ENCODE results near the gene PARK7.

PARK7 gene

GRCh38 chr1:7973086-7973485 is 11.6 kb downstream of the PARK7 start:
- no peak overlapping the region for H3K4me3 ChIP-seq (ENCODE audit: low read length)
- DNase-seq (ENCODE audit: low read depth, low spot score), result no peak

DNA sequence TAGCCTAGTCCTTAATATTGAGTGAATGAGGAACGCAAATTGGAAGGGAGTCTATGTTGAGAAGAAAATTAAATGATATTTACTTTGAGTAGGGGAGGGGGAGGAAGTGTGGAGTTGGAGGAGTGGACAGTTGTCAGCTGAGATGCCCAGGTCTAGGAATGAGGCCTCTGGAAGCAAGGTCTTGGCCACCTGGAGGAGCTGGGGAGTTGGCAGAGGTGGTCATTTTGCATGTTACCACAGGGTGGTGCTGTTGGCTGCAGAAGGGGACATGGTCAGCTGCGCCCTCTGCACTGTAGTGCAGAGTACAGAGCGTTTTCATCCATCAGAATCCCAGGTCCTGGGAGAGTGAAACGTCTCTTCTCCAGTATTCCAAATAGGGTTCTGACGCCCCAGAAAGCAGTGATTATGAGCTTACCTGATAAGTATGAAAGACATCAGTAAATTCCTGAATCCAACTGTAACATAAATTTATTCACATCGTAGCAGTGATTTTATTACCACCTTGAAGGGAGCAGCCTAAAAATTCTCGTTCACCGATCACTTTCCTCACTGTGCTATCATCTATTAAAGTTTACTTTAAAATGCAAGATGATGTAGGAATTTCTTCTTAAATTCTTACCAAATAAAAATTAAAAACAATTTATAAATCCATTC is 13.8 kb downstream of the PARK7 start:
- no peak overlapping the region for H3K4me3 ChIP-seq (ENCODE audit: low read length)
- DNase-seq (ENCODE audit: low read depth, low spot score), result no peak

- no peak for DNase-seq (ENCODE audit: low read depth, low spot score)
- no peak overlapping the region for H3K4me3 ChIP-seq (ENCODE audit: low read length)
Observed at GRCh38 chr1:7980984-7981383, 19.5 kb downstream of the PARK7 start.

GRCh38 chr1:7983086-7983778 is 21.7 kb downstream of the PARK7 start:
- DNase-seq (ENCODE audit: low read depth, low spot score), result no peak
- H3K4me3 ChIP-seq (ENCODE audit: low read length), result no peak overlapping the region

DNA sequence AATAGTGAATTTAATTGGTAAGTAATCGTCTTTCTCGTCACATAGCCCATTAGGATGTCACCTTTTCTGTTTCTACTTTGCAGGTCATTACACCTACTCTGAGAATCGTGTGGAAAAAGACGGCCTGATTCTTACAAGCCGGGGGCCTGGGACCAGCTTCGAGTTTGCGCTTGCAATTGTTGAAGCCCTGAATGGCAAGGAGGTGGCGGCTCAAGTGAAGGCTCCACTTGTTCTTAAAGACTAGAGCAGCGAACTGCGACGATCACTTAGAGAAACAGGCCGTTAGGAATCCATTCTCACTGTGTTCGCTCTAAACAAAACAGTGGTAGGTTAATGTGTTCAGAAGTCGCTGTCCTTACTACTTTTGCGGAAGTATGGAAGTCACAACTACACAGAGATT is 23.3 kb downstream of the PARK7 start:
- no peak overlapping the region for H3K4me3 ChIP-seq (ENCODE audit: low read length)
- no peak for DNase-seq (ENCODE audit: low read depth, low spot score)

DNA sequence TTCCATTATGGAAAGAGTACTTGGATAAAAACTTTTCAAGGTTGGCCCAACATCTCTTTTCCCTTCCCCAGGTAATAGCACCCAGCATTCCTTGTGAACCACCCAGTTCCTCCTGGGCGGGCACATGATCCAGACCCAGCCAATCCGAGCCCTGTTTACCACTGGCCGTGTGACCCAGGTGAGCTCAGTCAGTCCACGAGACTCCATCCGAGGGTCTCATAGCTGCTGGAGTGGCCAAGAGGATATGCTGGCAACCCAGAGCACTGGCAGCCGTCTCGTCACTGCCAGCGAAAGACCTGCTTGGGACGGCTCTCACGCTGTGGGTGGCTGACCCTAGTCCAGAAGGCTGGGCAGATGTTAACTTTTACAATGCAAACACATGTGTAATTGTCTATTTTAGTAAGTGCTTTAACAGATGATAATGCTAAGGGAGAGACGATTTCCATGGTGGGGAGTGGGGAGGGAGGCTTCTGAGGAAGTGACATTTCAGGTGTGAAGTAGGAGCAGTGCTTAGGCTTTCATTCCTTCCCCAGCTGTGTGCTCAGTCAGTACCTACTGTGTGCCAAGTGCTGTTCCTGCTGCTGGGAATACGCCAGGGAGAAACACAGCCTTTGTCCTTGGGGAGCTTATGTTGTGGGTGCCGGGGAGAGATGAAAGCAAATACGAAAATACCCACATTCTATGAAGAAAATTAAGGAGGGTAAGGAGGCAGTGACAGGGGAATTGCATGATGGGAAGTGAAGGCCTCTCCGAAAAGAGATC is 24.5 kb downstream of the PARK7 start:
- no peak for DNase-seq (ENCODE audit: low read depth, low spot score)
- H3K4me3 ChIP-seq (ENCODE audit: low read length), result no peak overlapping the region

- no peak overlapping the region for H3K4me3 ChIP-seq (ENCODE audit: low read length)
- DNase-seq (ENCODE audit: low read depth, low spot score), result no peak
Observed at GRCh38 chr1:7987528-7987927, 26.0 kb downstream of the PARK7 start.

DNA sequence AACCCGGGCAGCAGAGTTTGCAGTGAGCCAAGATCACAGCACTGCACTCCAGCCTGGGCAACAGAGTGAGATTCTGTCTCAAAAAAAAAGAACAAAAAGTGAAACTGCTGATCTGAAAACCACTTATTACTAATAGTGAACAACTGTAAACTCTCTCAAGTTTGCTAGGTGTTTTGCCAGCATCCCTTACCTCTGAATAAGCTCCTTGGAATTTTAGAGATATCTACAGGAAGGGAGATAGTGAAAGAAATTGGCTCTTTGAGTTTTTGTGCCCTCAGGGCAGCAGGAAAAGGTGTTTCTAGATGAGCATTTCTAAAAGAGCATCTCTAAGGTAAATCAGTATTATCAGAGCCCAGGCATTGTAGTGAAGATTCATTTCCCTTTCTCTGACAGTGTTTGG is 27.1 kb downstream of the PARK7 start:
- H3K4me3 ChIP-seq (ENCODE audit: low read length), result no peak overlapping the region
- DNase-seq (ENCODE audit: low read depth, low spot score), result no peak

GRCh38 chr1:7989762-7990428 is 28.4 kb downstream of the PARK7 start:
- no peak for DNase-seq (ENCODE audit: low read depth, low spot score)
- H3K4me3 ChIP-seq (ENCODE audit: low read length), result no peak overlapping the region

- no peak for DNase-seq (ENCODE audit: low read depth, low spot score)
- no peak overlapping the region for H3K4me3 ChIP-seq (ENCODE audit: low read length)
Observed at GRCh38 chr1:7991504-7992440, 30.3 kb downstream of the PARK7 start.

DNA sequence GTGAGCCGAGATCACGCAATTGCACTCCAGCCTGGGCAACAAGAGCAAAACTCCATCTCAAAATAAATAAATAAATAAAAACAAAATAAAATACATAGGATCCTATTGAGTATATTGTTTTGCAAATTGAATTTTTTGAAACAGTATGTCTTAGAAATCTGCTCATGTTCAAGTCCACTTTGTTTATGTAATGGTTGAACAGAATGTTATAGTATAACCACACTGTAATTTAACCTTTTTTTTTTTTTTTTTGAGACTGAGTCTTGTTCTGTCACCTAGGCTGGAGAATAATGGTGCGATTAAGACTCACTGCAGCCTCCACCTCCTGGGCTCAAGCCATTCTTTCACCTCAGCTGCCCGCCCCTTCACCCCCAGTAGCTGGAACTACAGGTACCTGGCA is 31.4 kb downstream of the PARK7 start:
- no peak overlapping the region for H3K4me3 ChIP-seq (ENCODE audit: low read length)
- no peak for DNase-seq (ENCODE audit: low read depth, low spot score)

GRCh38 chr1:7993593-7994479 is 32.3 kb downstream of the PARK7 start:
- H3K4me3 ChIP-seq (ENCODE audit: low read length), result no peak overlapping the region
- no peak for DNase-seq (ENCODE audit: low read depth, low spot score)

GRCh38 chr1:7994827-7995226 is 33.3 kb downstream of the PARK7 start:
- no peak for DNase-seq (ENCODE audit: low read depth, low spot score)
- no peak overlapping the region for H3K4me3 ChIP-seq (ENCODE audit: low read length)

DNA sequence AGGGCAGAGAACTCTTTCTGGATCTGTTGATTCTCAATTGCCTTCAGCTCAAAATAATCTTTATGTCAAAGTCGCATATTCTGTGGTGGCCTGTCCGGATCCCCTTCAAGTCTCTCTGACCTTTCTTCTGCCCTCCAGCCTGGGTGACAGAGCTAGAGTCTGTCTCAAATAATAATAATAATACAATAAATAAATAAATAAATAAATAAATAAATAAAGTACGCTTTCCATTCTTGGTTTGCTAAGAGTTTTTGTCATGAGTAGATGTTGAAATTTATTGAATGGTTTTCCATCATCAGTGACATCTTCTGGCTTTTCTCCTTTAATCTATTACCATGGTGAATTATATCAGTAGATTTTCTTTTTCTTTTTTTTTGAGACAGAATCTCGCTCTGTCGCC is 33.9 kb downstream of the PARK7 start:
- H3K4me3 ChIP-seq (ENCODE audit: low read length), result no peak overlapping the region
- no peak for DNase-seq (ENCODE audit: low read depth, low spot score)

DNA sequence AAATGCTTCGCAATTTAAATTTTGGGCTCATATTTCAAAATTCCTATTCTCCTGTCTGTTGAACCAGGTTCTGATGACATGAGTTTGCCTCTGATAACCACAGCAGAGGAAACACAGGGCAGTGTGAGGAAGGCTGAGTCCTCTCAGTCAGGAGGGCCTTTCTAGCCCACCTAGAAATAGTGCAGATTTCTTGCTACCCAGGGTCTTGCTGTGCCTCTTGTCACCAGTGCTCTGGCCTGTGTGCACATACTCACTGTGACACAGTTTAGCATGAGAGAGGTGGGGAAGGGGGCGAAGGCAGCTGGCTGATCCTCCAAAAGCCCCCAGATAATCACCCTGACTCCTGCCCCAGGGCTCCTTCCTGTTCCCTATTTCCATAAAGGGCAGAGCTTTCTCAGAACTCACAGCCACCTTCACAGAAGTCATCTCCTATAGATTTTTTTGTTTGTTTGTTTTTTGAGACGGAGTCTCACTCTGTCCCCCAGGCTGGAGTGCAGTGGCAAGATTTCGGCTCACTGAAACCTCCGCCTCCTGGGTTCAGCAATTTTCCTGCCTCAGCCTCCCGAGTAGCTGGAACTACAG is 40.9 kb downstream of the PARK7 start:
- H3K4me3 ChIP-seq (ENCODE audit: low read length), result no peak overlapping the region
- DNase-seq (ENCODE audit: low read depth, low spot score), result no peak

DNA sequence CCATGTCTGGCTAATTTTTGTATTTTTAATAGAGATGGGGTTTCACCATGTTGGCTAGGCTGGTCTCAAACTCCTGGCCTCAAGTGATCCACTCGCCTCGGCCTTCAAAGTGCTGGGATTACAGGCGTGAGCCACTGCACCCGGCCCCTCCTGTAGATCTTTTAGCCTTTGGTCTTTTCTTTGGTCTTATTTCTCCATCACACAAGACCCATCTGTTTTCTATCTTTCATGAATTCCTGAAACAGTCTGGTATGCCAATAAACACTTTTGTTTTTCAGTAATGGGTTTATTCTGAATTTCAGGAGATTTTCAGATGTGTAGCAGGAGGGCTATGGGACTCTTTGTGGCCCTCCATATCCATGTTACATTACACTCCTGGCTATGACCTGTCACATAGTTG is 41.4 kb downstream of the PARK7 start:
- no peak overlapping the region for H3K4me3 ChIP-seq (ENCODE audit: low read length)
- no peak for DNase-seq (ENCODE audit: low read depth, low spot score)

GRCh38 chr1:8003438-8004112 is 42.1 kb downstream of the PARK7 start:
- DNase-seq (ENCODE audit: low read depth, low spot score), result no peak
- H3K4me3 ChIP-seq (ENCODE audit: low read length), result no peak overlapping the region
